NB4 (cell line): ENCODE results near the gene FAM241B.

Experiments used
- DNase-seq: peaks from one replicate; pipeline ENCODE4 v3.0.0; 2010; ENCODE audit warnings: low read depth
- H3K4me3 ChIP-seq: one replicate; pipeline ENCODE4 v1.5.1; 2011; ENCODE audit warnings: mild to moderate bottlenecking, low read depth, low read length, moderate library complexity
- MYC ChIP-seq: IDR thresholded peaks from 2 replicates; pipeline ENCODE4 v1.6.1; 2011; ENCODE audit warnings: low read depth, low read length
- POLR2A ChIP-seq: IDR thresholded peaks from 2 replicates; pipeline ENCODE4 v1.6.1; 2011; ENCODE audit warnings: mild to moderate bottlenecking; ENCODE audit not compliant: insufficient read length; ENCODE audit errors: extremely low read depth
- TF ChIP-seq, protein P1 (sequence below): IDR thresholded peaks from one replicate; pipeline ENCODE4 v1.5.1; 2012; ENCODE audit warnings: low read depth, low read length
- TF ChIP-seq, protein P2 (sequence below): IDR thresholded peaks from 2 replicates; pipeline ENCODE4 v1.6.1; 2011; ENCODE audit warnings: low read depth, low read length

Gene FAM241B

DNA sequence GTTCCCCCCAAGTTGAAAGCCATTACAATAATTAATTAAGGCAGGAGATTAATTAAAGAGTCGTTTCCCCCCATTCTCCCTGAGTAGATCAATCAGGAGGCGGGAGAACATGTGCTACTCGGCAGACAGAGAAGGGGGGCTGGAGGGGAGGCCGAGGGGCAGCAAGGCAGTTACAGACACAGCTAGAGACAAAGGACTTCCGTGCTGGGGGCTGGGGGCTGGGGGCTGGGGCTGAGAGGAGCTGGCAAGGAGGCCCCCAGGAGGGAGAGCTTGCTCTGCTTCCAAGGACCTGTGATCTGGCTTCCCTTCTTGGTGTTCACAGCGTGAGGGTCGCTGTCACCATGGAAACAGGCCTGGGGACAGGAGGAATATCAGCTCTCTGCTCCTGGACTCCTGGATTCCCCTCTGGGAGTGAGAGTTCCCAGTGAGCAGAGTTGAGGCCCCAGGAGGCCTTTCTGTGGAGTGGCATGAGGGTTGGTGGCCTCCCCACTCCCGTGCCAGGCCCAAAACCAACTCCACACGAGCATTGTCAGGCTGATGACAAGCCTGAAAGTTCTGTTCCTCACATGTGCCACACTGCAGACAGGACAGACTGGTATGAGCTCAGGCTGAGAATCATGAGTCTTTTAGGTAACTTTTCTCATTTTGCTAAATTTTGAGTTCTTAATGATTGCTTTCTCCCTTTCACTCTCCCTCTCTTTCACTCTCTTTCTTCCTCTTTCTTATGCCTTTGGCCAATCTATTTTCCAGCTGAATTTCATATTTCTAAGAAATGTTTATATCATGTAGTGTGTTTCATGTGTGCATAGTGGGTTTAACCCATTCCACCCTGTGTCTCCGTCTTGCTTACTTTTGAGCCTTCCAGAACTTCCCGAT is 16.4 kb downstream of the FAM241B start:
- no peak overlapping the region for H3K4me3 ChIP-seq

DNA sequence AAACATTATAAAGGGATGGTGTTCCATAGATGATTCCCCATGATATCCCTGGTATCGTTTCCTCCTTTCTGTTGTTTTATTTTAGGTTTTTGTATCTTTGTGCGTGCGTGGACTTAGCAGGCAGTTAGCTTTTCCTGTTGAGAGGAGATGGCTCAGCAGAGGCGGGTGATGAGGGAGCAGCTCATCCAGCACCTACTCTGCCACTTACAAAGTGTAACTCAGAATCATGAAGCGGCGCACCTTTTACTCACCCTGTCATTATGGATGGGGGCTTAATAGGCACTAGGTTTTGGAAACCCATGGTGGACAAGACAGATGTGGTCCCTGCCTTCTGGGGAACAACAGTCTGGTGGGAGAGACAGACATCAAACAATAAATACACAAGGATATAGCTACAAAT is 17.1 kb downstream of the FAM241B start:
- TF ChIP-seq, protein P1, sequence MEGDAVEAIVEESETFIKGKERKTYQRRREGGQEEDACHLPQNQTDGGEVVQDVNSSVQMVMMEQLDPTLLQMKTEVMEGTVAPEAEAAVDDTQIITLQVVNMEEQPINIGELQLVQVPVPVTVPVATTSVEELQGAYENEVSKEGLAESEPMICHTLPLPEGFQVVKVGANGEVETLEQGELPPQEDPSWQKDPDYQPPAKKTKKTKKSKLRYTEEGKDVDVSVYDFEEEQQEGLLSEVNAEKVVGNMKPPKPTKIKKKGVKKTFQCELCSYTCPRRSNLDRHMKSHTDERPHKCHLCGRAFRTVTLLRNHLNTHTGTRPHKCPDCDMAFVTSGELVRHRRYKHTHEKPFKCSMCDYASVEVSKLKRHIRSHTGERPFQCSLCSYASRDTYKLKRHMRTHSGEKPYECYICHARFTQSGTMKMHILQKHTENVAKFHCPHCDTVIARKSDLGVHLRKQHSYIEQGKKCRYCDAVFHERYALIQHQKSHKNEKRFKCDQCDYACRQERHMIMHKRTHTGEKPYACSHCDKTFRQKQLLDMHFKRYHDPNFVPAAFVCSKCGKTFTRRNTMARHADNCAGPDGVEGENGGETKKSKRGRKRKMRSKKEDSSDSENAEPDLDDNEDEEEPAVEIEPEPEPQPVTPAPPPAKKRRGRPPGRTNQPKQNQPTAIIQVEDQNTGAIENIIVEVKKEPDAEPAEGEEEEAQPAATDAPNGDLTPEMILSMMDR, result no peak
- no peak for TF ChIP-seq POLR2A
- no peak for TF ChIP-seq MYC
- TF ChIP-seq, protein P2, sequence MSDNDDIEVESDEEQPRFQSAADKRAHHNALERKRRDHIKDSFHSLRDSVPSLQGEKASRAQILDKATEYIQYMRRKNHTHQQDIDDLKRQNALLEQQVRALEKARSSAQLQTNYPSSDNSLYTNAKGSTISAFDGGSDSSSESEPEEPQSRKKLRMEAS, result no peak

More for the DNA sequence above, 16.4 kb downstream of the FAM241B start:
- no peak for DNase-seq
- TF ChIP-seq POLR2A, result no peak
- no peak for TF ChIP-seq MYC
- TF ChIP-seq, protein P2, result no peak
- TF ChIP-seq, protein P1, result no peak

DNA sequence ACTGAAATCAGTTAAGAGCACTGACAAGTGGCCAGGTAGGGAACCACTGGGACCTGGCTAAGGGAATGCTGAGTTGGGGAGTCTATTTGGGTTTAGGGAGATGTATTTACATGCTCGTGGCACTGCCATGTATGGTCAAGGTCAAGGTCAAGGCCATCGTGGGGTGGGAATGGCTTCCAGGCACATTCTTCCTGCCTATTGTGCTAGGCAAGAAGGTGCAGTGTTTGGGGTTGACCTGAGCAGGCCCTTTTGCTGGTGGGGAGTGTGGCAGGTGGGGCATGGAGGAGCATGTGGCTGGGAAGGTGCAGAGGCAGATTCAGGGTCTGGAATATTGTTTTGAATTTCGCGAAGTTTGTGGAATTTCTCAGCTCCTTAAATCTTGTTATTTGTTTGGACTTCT is 17.8 kb downstream of the FAM241B start:
- DNase-seq, result no peak
- TF ChIP-seq, protein P2, result no peak
- TF ChIP-seq, protein P1, result no peak
- H3K4me3 ChIP-seq, result no peak overlapping the region

More for the DNA sequence above, 17.1 kb downstream of the FAM241B start:
- no peak overlapping the region for H3K4me3 ChIP-seq
- DNase-seq, result no peak

DNA sequence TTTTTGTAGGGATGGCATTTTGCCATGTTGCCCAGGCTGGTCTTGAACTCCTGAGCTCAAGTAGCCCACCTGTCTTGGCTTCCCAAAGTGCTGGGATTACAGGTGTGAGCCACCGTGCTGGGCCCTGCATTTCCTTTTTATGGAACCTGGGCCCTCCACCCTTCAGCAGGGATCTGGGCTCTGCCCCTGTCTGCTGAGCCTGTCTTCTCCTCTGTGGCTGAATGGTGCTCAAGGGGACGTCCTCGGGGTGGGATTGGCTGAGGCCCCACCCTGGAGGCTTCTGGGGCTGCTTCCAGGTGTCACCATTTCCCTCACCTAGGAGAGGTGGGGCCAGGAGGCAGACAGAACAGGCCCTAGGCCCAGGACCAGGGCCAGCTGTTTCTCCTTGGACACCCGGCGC is 18.4 kb downstream of the FAM241B start:
- no peak for DNase-seq
- no peak overlapping the region for H3K4me3 ChIP-seq
- TF ChIP-seq, protein P1, result no peak
- TF ChIP-seq MYC (no peak), POLR2A (no peak)
- TF ChIP-seq, protein P2, result no peak

DNA sequence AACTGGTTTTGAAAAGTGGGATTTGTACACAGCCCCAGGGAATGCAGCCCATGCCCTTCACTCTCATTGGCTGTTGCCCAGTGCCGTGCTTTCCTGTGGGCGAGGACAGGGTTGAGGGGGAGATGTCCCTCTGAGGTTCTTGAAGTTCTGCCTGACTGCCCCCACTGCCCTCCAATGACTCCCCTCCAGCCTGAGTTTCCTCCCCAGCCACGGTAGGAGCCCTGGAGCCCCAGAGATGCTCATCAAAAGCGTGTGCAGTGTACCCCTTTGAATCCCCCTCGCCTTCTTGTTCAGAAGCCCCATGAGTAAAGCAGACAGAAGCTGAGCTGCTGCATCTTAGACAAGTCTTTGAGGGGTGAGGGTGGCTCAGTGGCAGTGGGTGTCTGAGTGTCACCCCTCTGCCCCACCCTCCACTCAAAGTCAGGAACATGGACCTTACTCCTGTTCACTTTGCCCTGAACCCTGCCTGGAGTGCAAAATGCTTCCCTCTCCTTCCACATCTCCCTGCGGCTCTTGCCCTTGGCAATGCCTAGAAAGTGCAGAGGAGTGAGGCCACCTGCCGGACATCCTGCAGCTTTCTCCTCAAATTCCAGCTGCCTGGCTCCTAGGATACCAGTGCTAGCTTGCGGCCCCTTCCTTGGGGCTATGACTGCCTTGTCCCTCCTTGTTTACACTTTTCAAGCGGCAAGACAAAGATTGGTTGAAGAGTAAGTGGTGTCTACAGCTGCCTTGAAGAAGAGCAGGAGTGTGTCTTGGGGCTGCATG is 19.9 kb downstream of the FAM241B start:
- no peak for DNase-seq
- H3K4me3 ChIP-seq, result no peak overlapping the region
- TF ChIP-seq, protein P2, result no peak
- TF ChIP-seq POLR2A (no peak), MYC (no peak)
- TF ChIP-seq, protein P1, result no peak
